ENCODE results near the gene PSD2. TPM values are rescaled to one million over a fixed set of nuclear protein-coding genes. Genes with fewer than 3 reads are reported as not detected.

PSD2 gene
- total RNA-seq, 5 donors from 2014 or later (not counting 1 experiment from before 2014, with no cell fraction given): 0.07 to 0.15 (median 0.09) TPM; not detected in 2

DNA sequence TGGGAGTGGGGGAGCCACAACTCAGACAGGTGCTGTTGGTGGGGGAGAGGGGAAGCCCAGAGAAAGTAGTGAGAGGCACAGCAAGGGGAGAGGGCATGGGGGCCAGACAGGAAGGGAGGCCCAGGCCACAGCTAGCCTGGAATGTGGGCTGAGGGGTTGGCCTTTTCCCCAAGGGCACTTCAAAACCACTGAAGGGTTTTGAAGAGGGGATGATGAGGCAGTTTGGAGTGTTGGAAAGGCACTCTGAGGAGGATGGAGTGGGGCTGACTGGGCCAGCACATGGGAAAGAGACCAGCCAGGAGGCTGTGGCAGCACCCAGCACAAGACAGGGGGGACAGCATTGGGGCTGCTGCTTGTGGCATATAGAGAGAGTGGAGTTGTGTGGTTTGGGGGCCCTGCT, 3.8 kb downstream of the PSD2 start:
- H3K4me1 Mint-ChIP-seq: peaks cover 0 to 8% (median 6%) of the 10 kb centered on the region in 3 donors
- no peak overlapping the region for H3K27ac Mint-ChIP-seq
- no peak overlapping the region for H3K4me3 Mint-ChIP-seq
- Histone ChIP-seq H3K36me3 (ENCODE audit: control insufficient read depth in 2 of 2, extremely low read depth in 1 of 2, insufficient read depth in 1 of 2, low read length in 1 of 2) (no peaks in the 10 kb centered on the region), H3K9me3 (no peaks in the 10 kb centered on the region), H3K4me3 (ENCODE audit: control insufficient read depth in 1 of 2, extremely low read depth in 1 of 2, low read length in 1 of 2) (no peak overlapping the region), H3K27me3 (replicated peaks in 1 of 2; ENCODE audit: control insufficient read depth in 2 of 2, extremely low read depth in 1 of 2, insufficient read depth in 2 of 2, low read length in 1 of 2) (peaks cover 2 to 82% of the 10 kb centered on the region in 2 experiments), H3K4me1 (ENCODE audit: control insufficient read depth in 1 of 2, extremely low read depth in 1 of 2, insufficient read depth in 2 of 2, low read length in 2 of 2) (peaks cover 0 to 15% of the 10 kb centered on the region in 2 experiments), H3K27ac (ENCODE audit: low read length) (no peak overlapping the region)
- no peak for ATAC-seq (replicated peaks in 1 of 4)
- CTCF ChIA-PET: interaction anchor here in 1 of 2 donors (0.6 kb wide), 1 partner anchor 93 kb away, joined by 3 read pairs; no protein-coding TSS in a partner anchor
- no peaks in the 10 kb centered on the region for H3K36me3 Mint-ChIP-seq
- peaks cover 62 to 78% of the 10 kb centered on the region in 2 donors for H3K27me3 Mint-ChIP-seq
- H3K9me3 Mint-ChIP-seq: no peaks in the 10 kb centered on the region
- POLR2A ChIA-PET: interaction anchor here in 1 of 2 donors (0.6 kb wide), 1 partner anchor 701 kb away, joined by 9 read pairs; no protein-coding TSS in a partner anchor
- no peak for DNase-seq

DNA sequence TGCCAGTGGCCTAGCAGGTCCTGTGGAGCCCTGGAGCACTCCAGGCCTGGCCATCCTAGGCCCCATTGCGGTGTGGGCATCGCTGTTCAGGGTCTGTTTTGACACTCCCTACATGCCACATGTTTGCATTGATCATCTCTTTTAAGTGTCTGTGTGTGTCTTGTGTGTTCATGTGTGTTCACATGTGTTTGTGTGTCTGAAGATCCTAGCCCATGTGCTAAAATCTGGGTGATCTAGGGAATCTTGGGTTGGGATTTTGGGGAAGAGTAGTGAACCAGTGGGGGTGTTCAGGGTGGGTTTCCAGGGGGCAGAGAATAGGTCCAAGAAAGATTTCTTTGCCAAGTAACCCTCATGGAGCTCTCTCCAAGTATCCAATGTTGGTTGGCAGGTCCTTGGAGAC, 8.4 kb downstream of the PSD2 start:
- no peak overlapping the region for H3K4me3 Mint-ChIP-seq
- H3K36me3 ChIP-seq (ENCODE audit: control insufficient read depth in 2 of 2, extremely low read depth in 1 of 2, insufficient read depth in 1 of 2, low read length in 1 of 2): no peaks in the 10 kb centered on the region
- POLR2A ChIA-PET: no interaction called here

GRCh38 chr5:139804800-139805397, 9.3 kb downstream of the PSD2 start:
- no peak overlapping the region for H3K27ac ChIP-seq (ENCODE audit: low read length)
- Mint-ChIP-seq H3K36me3 (no peaks in the 10 kb centered on the region), H3K4me1 (no peaks in the 10 kb centered on the region), H3K27me3 (peaks cover 45 to 62% of the 10 kb centered on the region in 2 donors), H3K4me3 (no peak overlapping the region), H3K9me3 (no peaks in the 10 kb centered on the region), H3K27ac (no peak overlapping the region)
- H3K4me3 ChIP-seq (ENCODE audit: control insufficient read depth in 1 of 2, extremely low read depth in 1 of 2, low read length in 1 of 2): no peak overlapping the region
- H3K36me3 ChIP-seq (ENCODE audit: control insufficient read depth in 2 of 2, extremely low read depth in 1 of 2, insufficient read depth in 1 of 2, low read length in 1 of 2): no peaks in the 10 kb centered on the region
- H3K9me3 ChIP-seq: no peaks in the 10 kb centered on the region
- DNase-seq (no peak), ATAC-seq (replicated peaks in 1 of 4) (no peak)
- POLR2A ChIA-PET: no interaction called here
- WGBS (ENCODE audit: insufficient coverage): 92% methylated on average over 15 of the region's 17 CpGs
- CTCF ChIA-PET: no interaction called here
- H3K27me3 ChIP-seq (replicated peaks in 1 of 2; ENCODE audit: control insufficient read depth in 2 of 2, extremely low read depth in 1 of 2, insufficient read depth in 2 of 2, low read length in 1 of 2): peaks cover 0 to 74% of the 10 kb centered on the region in 2 experiments
- H3K4me1 ChIP-seq (ENCODE audit: control insufficient read depth in 1 of 2, extremely low read depth in 1 of 2, insufficient read depth in 2 of 2, low read length in 2 of 2): no peaks in the 10 kb centered on the region

More for the DNA sequence above, 8.4 kb downstream of the PSD2 start:
- ATAC-seq (replicated peaks in 1 of 4) (no peak), DNase-seq (no peak)
- Histone ChIP-seq H3K4me3 (ENCODE audit: control insufficient read depth in 1 of 2, extremely low read depth in 1 of 2, low read length in 1 of 2) (no peak overlapping the region), H3K27ac (ENCODE audit: low read length) (no peak overlapping the region), H3K9me3 (no peaks in the 10 kb centered on the region), H3K27me3 (replicated peaks in 1 of 2; ENCODE audit: control insufficient read depth in 2 of 2, extremely low read depth in 1 of 2, insufficient read depth in 2 of 2, low read length in 1 of 2) (peaks cover 0 to 73% of the 10 kb centered on the region in 2 experiments), H3K4me1 (ENCODE audit: control insufficient read depth in 1 of 2, extremely low read depth in 1 of 2, insufficient read depth in 2 of 2, low read length in 2 of 2) (no peaks in the 10 kb centered on the region)
- no peaks in the 10 kb centered on the region for H3K36me3 Mint-ChIP-seq
- CTCF ChIA-PET: no interaction called here
- no peaks in the 10 kb centered on the region for H3K4me1 Mint-ChIP-seq
- H3K27ac Mint-ChIP-seq: no peak overlapping the region
- WGBS (ENCODE audit: insufficient coverage): no CpG with 5 or more reads among the region's 2 CpGs
- H3K27me3 Mint-ChIP-seq: peaks cover 54 to 68% of the 10 kb centered on the region in 2 donors
- H3K9me3 Mint-ChIP-seq: no peaks in the 10 kb centered on the region

GRCh38 chr5:139805545-139805944, 9.9 kb downstream of the PSD2 start:
- ATAC-seq (replicated peaks in 1 of 4): no peak

DNA sequence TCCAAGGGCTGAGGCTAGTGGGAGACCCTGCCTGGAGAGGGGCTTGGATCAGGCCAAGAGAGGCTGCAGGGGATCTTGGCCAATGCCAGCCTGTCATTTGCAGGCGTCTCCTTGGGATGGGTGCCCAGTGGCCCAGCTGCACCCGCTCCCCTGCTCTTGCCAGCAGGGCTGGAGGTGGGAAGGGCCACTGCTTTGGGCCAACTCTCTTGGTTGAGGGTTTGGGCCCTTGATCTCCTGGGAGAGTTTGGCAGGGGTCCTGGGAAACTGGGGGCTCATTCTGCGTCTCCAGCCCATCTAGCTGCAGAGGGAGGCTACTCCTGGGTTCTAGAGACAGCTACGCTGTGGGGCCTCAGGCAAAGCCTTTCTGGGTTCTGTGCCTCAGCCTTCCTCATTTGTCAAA, 10.5 kb downstream of the PSD2 start:
- no peaks in the 10 kb centered on the region for H3K36me3 Mint-ChIP-seq
- no peaks in the 10 kb centered on the region for H3K9me3 Mint-ChIP-seq
- POLR2A ChIA-PET: interaction anchor here in 1 of 2 donors (0.5 kb wide), 1 partner anchor 1197 kb away, joined by 3 read pairs; no protein-coding TSS in a partner anchor

More at GRCh38 chr5:139805545-139805944, 9.9 kb downstream of the PSD2 start:
- ChIA-PET POLR2A (no interaction called here), CTCF (no interaction called here)
- H3K36me3 Mint-ChIP-seq: no peaks in the 10 kb centered on the region
- H3K27me3 ChIP-seq (replicated peaks in 1 of 2; ENCODE audit: control insufficient read depth in 2 of 2, extremely low read depth in 1 of 2, insufficient read depth in 2 of 2, low read length in 1 of 2): peaks cover 0 to 74% of the 10 kb centered on the region in 2 experiments
- no peaks in the 10 kb centered on the region for H3K9me3 Mint-ChIP-seq
- no peak overlapping the region for H3K4me3 ChIP-seq (ENCODE audit: control insufficient read depth in 1 of 2, extremely low read depth in 1 of 2, low read length in 1 of 2)
- H3K27ac ChIP-seq (ENCODE audit: low read length): no peak overlapping the region
- no peaks in the 10 kb centered on the region for H3K36me3 ChIP-seq (ENCODE audit: control insufficient read depth in 2 of 2, extremely low read depth in 1 of 2, insufficient read depth in 1 of 2, low read length in 1 of 2)
- H3K27me3 Mint-ChIP-seq: peaks cover 43 to 62% of the 10 kb centered on the region in 2 donors
- no peaks in the 10 kb centered on the region for H3K9me3 ChIP-seq
- DNase-seq: no peak
- WGBS (ENCODE audit: insufficient coverage): 87% methylated on average over 2 of the region's 2 CpGs
- H3K27ac Mint-ChIP-seq: no peak overlapping the region
- no peak overlapping the region for H3K4me3 Mint-ChIP-seq
- H3K4me1 Mint-ChIP-seq: no peaks in the 10 kb centered on the region
- no peaks in the 10 kb centered on the region for H3K4me1 ChIP-seq (ENCODE audit: control insufficient read depth in 1 of 2, extremely low read depth in 1 of 2, insufficient read depth in 2 of 2, low read length in 2 of 2)

GRCh38 chr5:139806726-139807646, 11.4 kb downstream of the PSD2 start:
- WGBS (ENCODE audit: insufficient coverage): 94% methylated on average over 3 of the region's 8 CpGs
- Mint-ChIP-seq H3K4me3 (no peak overlapping the region), H3K4me1 (no peaks in the 10 kb centered on the region), H3K9me3 (no peaks in the 10 kb centered on the region), H3K27ac (no peak overlapping the region), H3K36me3 (no peaks in the 10 kb centered on the region), H3K27me3 (peaks cover 30 to 53% of the 10 kb centered on the region in 2 donors)
- no peak overlapping the region for H3K27ac ChIP-seq (ENCODE audit: low read length)
- DNase-seq: no peak
- POLR2A ChIA-PET: interaction anchor here in 1 of 2 donors (0.5 kb wide), 1 partner anchor 1198 kb away, joined by 3 read pairs; no protein-coding TSS in a partner anchor
- no peaks in the 10 kb centered on the region for H3K9me3 ChIP-seq
- no peak for ATAC-seq (replicated peaks in 1 of 4)
- H3K27me3 ChIP-seq (replicated peaks in 1 of 2; ENCODE audit: control insufficient read depth in 2 of 2, extremely low read depth in 1 of 2, insufficient read depth in 2 of 2, low read length in 1 of 2): peaks cover 0 to 65% of the 10 kb centered on the region in 2 experiments
- no peaks in the 10 kb centered on the region for H3K36me3 ChIP-seq (ENCODE audit: control insufficient read depth in 2 of 2, extremely low read depth in 1 of 2, insufficient read depth in 1 of 2, low read length in 1 of 2)
- no peak overlapping the region for H3K4me3 ChIP-seq (ENCODE audit: control insufficient read depth in 1 of 2, extremely low read depth in 1 of 2, low read length in 1 of 2)
- CTCF ChIA-PET: interaction anchor here (0.5 to 0.6 kb wide), 3 partner anchors 41 to 351 kb away, joined by 3 to 4 read pairs (median 3); no protein-coding TSS in a partner anchor
- H3K4me1 ChIP-seq (ENCODE audit: control insufficient read depth in 1 of 2, extremely low read depth in 1 of 2, insufficient read depth in 2 of 2, low read length in 2 of 2): no peaks in the 10 kb centered on the region

More for the DNA sequence above, 10.5 kb downstream of the PSD2 start:
- Histone ChIP-seq H3K27ac (ENCODE audit: low read length) (no peak overlapping the region), H3K4me3 (ENCODE audit: control insufficient read depth in 1 of 2, extremely low read depth in 1 of 2, low read length in 1 of 2) (no peak overlapping the region), H3K4me1 (ENCODE audit: control insufficient read depth in 1 of 2, extremely low read depth in 1 of 2, insufficient read depth in 2 of 2, low read length in 2 of 2) (no peaks in the 10 kb centered on the region), H3K36me3 (ENCODE audit: control insufficient read depth in 2 of 2, extremely low read depth in 1 of 2, insufficient read depth in 1 of 2, low read length in 1 of 2) (no peaks in the 10 kb centered on the region), H3K9me3 (no peaks in the 10 kb centered on the region), H3K27me3 (replicated peaks in 1 of 2; ENCODE audit: control insufficient read depth in 2 of 2, extremely low read depth in 1 of 2, insufficient read depth in 2 of 2, low read length in 1 of 2) (peaks cover 0 to 72% of the 10 kb centered on the region in 2 experiments)
- DNase-seq (no peak), ATAC-seq (replicated peaks in 1 of 4) (no peak)
- CTCF ChIA-PET: interaction anchor here in 1 of 2 donors (0.6 kb wide), 1 partner anchor 352 kb away, joined by 3 read pairs; no protein-coding TSS in a partner anchor
- Mint-ChIP-seq H3K4me3 (no peak overlapping the region), H3K27me3 (peaks cover 38 to 56% of the 10 kb centered on the region in 2 donors), H3K27ac (no peak overlapping the region), H3K4me1 (no peaks in the 10 kb centered on the region)
- 77% methylated on average over 4 of the region's 4 CpGs for WGBS (ENCODE audit: insufficient coverage)
